OCI-LY7 (cell line): Measurements from ENCODE around the gene MED10. TPM values are rescaled to one million over a fixed set of nuclear protein-coding genes. Genes with fewer than 3 reads are reported as not detected.

Experiments
- BruUV-seq: library from RNA; stranded (reverse); fragments of 400-500 nt; replicated peaks from 2 replicates; lab custom pipeline; 2021; lab: Mats Ljungman, UMichigan
- CTCF ChIA-PET: fragments of 300-600 bp; sonication (Branson Sonifier 250); formaldehyde crosslinking; loops from one replicate; lab custom pipeline; 2022; ENCODE audit warnings: antibody characterized with exemption; ENCODE audit not compliant: unreplicated experiment; lab: Charles Lee
- POLR2A ChIA-PET: fragments of 300-600 bp; sonication (Branson Sonifier 250); formaldehyde crosslinking; loops from one replicate; lab custom pipeline; 2022; ENCODE audit warnings: antibody characterized with exemption; lab: Charles Lee
- DNase-seq: peaks from one replicate; pipeline ENCODE4 v3.0.0-alpha.2; 2015; ENCODE audit warnings: low spot score
- H2AFZ ChIP-seq: fragments of 200-600 bp; sonication (generic), shearing (Covaris generic); 2 replicates; pipeline ENCODE4 v1.6.1; 2014; ENCODE audit warnings: mild to moderate bottlenecking, antibody characterized with exemption, low read length, moderate library complexity
- H3K27ac ChIP-seq: fragments of 200-600 bp; sonication (generic); 2 replicates; pipeline ENCODE4 v1.5.1; 2014; ENCODE audit warnings: mixed run types, low read depth, mild to moderate bottlenecking, moderate library complexity, low read length, inconsistent platforms; ENCODE audit not compliant: poor library complexity, severe bottlenecking
- H3K36me3 ChIP-seq: fragments of 200-600 bp; sonication (generic); 2 replicates; pipeline ENCODE4 v1.6.1; 2014; ENCODE audit warnings: mild to moderate bottlenecking, antibody characterized with exemption, low read length, moderate library complexity, mixed read lengths; ENCODE audit not compliant: insufficient read depth
- H3K4me1 ChIP-seq: fragments of 200-600 bp; sonication (generic); 2 replicates; pipeline ENCODE4 v1.5.1; 2014; ENCODE audit warnings: mild to moderate bottlenecking, low read length; ENCODE audit not compliant: insufficient read depth, poor library complexity, severe bottlenecking
- H3K4me2 ChIP-seq: fragments of 200-600 bp; sonication (generic); 2 replicates; pipeline ENCODE4 v1.6.1; 2014; ENCODE audit warnings: mild to moderate bottlenecking, low read length
- H3K4me3 ChIP-seq: fragments of 200-600 bp; sonication (generic); 2 replicates; pipeline ENCODE4 v1.5.1; 2014; ENCODE audit warnings: mild to moderate bottlenecking, low read depth, low read length; ENCODE audit not compliant: poor library complexity, severe bottlenecking
- H3K79me2 ChIP-seq: fragments of 200-600 bp; sonication (generic); 2 replicates; pipeline ENCODE4 v1.6.1; 2016; ENCODE audit warnings: low read depth, mild to moderate bottlenecking, low read length, moderate library complexity, mixed read lengths; ENCODE audit not compliant: insufficient read depth
- H3K9me2 ChIP-seq: fragments of 200-600 bp; sonication (generic); 2 replicates; pipeline ENCODE4 v1.6.1; 2016; ENCODE audit warnings: mild to moderate bottlenecking, low read length, mixed read lengths; ENCODE audit not compliant: insufficient read depth
- H3K9me3 ChIP-seq: fragments of 200-600 bp; sonication (generic); 2 replicates; pipeline ENCODE4 v1.6.1; 2014; ENCODE audit warnings: mild to moderate bottlenecking, mixed run types, low read length, mixed read lengths
- H4K20me1 ChIP-seq: fragments of 200-600 bp; sonication (generic); 2 replicates; pipeline ENCODE4 v1.6.1; 2014; ENCODE audit warnings: mild to moderate bottlenecking, antibody characterized with exemption, low read length, moderate library complexity, mixed read lengths; ENCODE audit not compliant: insufficient read depth
- CTCF ChIP-seq: fragments of 200-600 bp; sonication (generic); conservative IDR thresholded peaks from 2 replicates; pipeline ENCODE4 v1.5.1; 2014; ENCODE audit warnings: mild to moderate bottlenecking, antibody characterized with exemption, low read length, moderate library complexity, mixed read lengths
- EZH2phosphoT487 ChIP-seq: fragments of 200-600 bp; sonication (generic); IDR thresholded peaks from 2 replicates; pipeline ENCODE4 v1.6.1; 2018; ENCODE audit warnings: low read depth, borderline replicate concordance, mild to moderate bottlenecking, mixed run types, antibody characterized with exemption, low read length, moderate library complexity, mixed read lengths
- intact Hi-C: fragments of 100-400 bp; cut with micrococcal nuclease; formaldehyde crosslinking; loops from one replicate; pipeline ENCODE4 v1.10.0; 2022; ENCODE audit not compliant: unreplicated experiment
- total RNA-seq, 2 experiments: library from RNA; depleted of rRNA in 1 of 2; stranded (reverse); fragments of >200 nt in 1 of 2; shearing (Covaris generic) in 1 of 2; gene quantifications; 2 replicates each; pipeline ENCODE4 v1.2.3, GENCODE V29; 2014 to 2022

The MED10 gene
- total RNA-seq, 2 experiments from 2014 or later = 16.2 to 47.3 TPM

DNA sequence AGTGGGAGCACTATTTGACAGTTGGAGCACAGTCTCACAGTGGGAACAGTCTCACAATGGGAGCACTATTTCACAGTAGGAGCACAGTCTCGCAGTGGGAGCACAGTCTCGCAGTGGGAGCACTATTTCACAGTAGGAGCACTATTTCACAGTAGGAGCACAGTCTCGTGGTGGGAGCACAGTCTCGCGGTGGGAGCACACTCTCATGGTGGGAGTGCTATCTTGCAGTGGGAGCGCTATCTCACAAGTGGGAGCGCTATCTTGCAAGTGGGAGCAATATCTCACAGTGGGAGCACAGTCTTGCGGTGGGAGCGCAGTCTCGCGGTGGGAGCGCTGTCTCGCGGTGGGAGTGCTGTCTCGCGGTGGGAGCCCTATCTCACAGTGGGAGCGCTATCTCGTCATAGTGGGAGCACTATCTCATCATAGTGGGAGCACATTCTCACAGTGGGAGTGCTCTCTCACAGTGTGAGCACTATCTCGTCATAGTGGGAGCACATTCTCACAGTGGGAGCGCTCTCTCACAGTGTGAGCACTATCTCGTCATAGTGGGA, 56.1 kb downstream of the MED10 start:
- no TSS peak for BruUV-seq
- Histone ChIP-seq H2AFZ (no peak overlapping the region), H3K27ac (no peak overlapping the region), H3K36me3 (no peaks in the 10 kb centered on the region), H3K4me2 (no peak overlapping the region), H3K9me2 (no peaks in the 10 kb centered on the region), H3K79me2 (no peaks in the 10 kb centered on the region), H4K20me1 (no peaks in the 10 kb centered on the region), H3K9me3 (no peaks in the 10 kb centered on the region), H3K4me1 (no peaks in the 10 kb centered on the region), H3K4me3 (no peak overlapping the region)
- TF ChIP-seq EZH2phosphoT487 = no peak
- no peak for TF ChIP-seq CTCF
- ChIA-PET POLR2A (no interaction called here), CTCF (no interaction called here)
- no peak for DNase-seq
- intact Hi-C loops = no loop called here

Other genes starting within 250 kb of the MED10 start
- not detected in 2 replicates for gene UBE2QL1, start 70.3 kb upstream of the MED10 start, total RNA-seq (2014; rRNA removed; shearing (Covaris generic))
- not detected in 2 replicates for gene UBE2QL1, start 70.3 kb upstream of the MED10 start, total RNA-seq (2022)